Measurements from ENCODE around the gene TTC32.
A peak's percentile ranks its signal among the peaks of the same experiment; 100 is the strongest.

Gene TTC32

GRCh38 chr2:19875280-19875679, 26.5 kb downstream of the TTC32 start:
- Histone ChIP-seq H3K36me3 (ENCODE audit: insufficient read depth, low read length) (peaks cover 3% of the 10 kb centered on the region; the same call in 1 of the 2 replicates), H3K4me1 (ENCODE audit: control insufficient read depth, insufficient read depth, low read length, unreplicated experiment) (no peaks in the 10 kb centered on the region), H3K27me3 (ENCODE audit: insufficient read depth, low read length) (no peaks in the 10 kb centered on the region), H3K79me2 (ENCODE audit: control insufficient read depth, insufficient read depth, low read length, unreplicated experiment) (no peaks in the 10 kb centered on the region), H3K27ac (ENCODE audit: low read depth, low read length) (no peak overlapping the region), H2AFZ (ENCODE audit: low read length, unreplicated experiment) (no peak overlapping the region), H3K4me3 (ENCODE audit: low read depth, low read length) (no peak overlapping the region)

GRCh38 chr2:19874726-19875125, 27.1 kb downstream of the TTC32 start:
- no peaks in the 10 kb centered on the region for H3K79me2 ChIP-seq (ENCODE audit: control insufficient read depth, insufficient read depth, low read length, unreplicated experiment)
- no peak overlapping the region for H2AFZ ChIP-seq (ENCODE audit: low read length, unreplicated experiment)
- no peak overlapping the region for H3K4me3 ChIP-seq (ENCODE audit: low read depth, low read length)
- H3K27ac ChIP-seq (ENCODE audit: low read depth, low read length), result no peak overlapping the region
- no peaks in the 10 kb centered on the region for H3K27me3 ChIP-seq (ENCODE audit: insufficient read depth, low read length)
- no peaks in the 10 kb centered on the region for H3K4me1 ChIP-seq (ENCODE audit: control insufficient read depth, insufficient read depth, low read length, unreplicated experiment)
- H3K36me3 ChIP-seq (ENCODE audit: insufficient read depth, low read length), result peaks cover 3% of the 10 kb centered on the region; the same call in 1 of the 2 replicates

- Histone ChIP-seq H3K4me3 (ENCODE audit: low read depth, low read length) (no peak overlapping the region), H3K4me1 (ENCODE audit: control insufficient read depth, insufficient read depth, low read length, unreplicated experiment) (no peaks in the 10 kb centered on the region), H3K79me2 (ENCODE audit: control insufficient read depth, insufficient read depth, low read length, unreplicated experiment) (no peaks in the 10 kb centered on the region), H3K27me3 (ENCODE audit: insufficient read depth, low read length) (no peaks in the 10 kb centered on the region), H3K27ac (ENCODE audit: low read depth, low read length) (no peak overlapping the region), H2AFZ (ENCODE audit: low read length, unreplicated experiment) (no peak overlapping the region), H3K36me3 (ENCODE audit: insufficient read depth, low read length) (peaks cover 3% of the 10 kb centered on the region; the same call in 1 of the 2 replicates)
Observed at GRCh38 chr2:19873014-19873413, 28.8 kb downstream of the TTC32 start.

GRCh38 chr2:19872302-19872701, 29.5 kb downstream of the TTC32 start:
- H3K27me3 ChIP-seq (ENCODE audit: insufficient read depth, low read length), result no peaks in the 10 kb centered on the region
- H2AFZ ChIP-seq (ENCODE audit: low read length, unreplicated experiment), result no peak overlapping the region
- no peak overlapping the region for H3K27ac ChIP-seq (ENCODE audit: low read depth, low read length)
- peaks cover 3% of the 10 kb centered on the region; the same call in 1 of the 2 replicates for H3K36me3 ChIP-seq (ENCODE audit: insufficient read depth, low read length)
- H3K4me3 ChIP-seq (ENCODE audit: low read depth, low read length), result no peak overlapping the region
- H3K79me2 ChIP-seq (ENCODE audit: control insufficient read depth, insufficient read depth, low read length, unreplicated experiment), result no peaks in the 10 kb centered on the region
- H3K4me1 ChIP-seq (ENCODE audit: control insufficient read depth, insufficient read depth, low read length, unreplicated experiment), result no peaks in the 10 kb centered on the region

- Histone ChIP-seq H3K4me3 (ENCODE audit: low read depth, low read length) (no peak overlapping the region), H3K36me3 (ENCODE audit: insufficient read depth, low read length) (peaks cover 3% of the 10 kb centered on the region; the same call in 1 of the 2 replicates), H3K4me1 (ENCODE audit: control insufficient read depth, insufficient read depth, low read length, unreplicated experiment) (no peaks in the 10 kb centered on the region), H3K79me2 (ENCODE audit: control insufficient read depth, insufficient read depth, low read length, unreplicated experiment) (no peaks in the 10 kb centered on the region), H3K27ac (ENCODE audit: low read depth, low read length) (no peak overlapping the region), H2AFZ (ENCODE audit: low read length, unreplicated experiment) (no peak overlapping the region), H3K27me3 (ENCODE audit: insufficient read depth, low read length) (no peaks in the 10 kb centered on the region)
Observed at GRCh38 chr2:19871836-19872235, 29.9 kb downstream of the TTC32 start.

GRCh38 chr2:19870792-19871191, 31.0 kb downstream of the TTC32 start:
- Histone ChIP-seq H3K4me3 (ENCODE audit: low read depth, low read length) (no peak overlapping the region), H2AFZ (ENCODE audit: low read length, unreplicated experiment) (no peak overlapping the region), H3K4me1 (ENCODE audit: control insufficient read depth, insufficient read depth, low read length, unreplicated experiment) (no peaks in the 10 kb centered on the region), H3K79me2 (ENCODE audit: control insufficient read depth, insufficient read depth, low read length, unreplicated experiment) (no peaks in the 10 kb centered on the region), H3K27ac (ENCODE audit: low read depth, low read length) (no peak overlapping the region), H3K36me3 (ENCODE audit: insufficient read depth, low read length) (no peaks in the 10 kb centered on the region; the same call in 1 of the 2 replicates), H3K27me3 (ENCODE audit: insufficient read depth, low read length) (no peaks in the 10 kb centered on the region)

GRCh38 chr2:19868701-19869580, 32.8 kb downstream of the TTC32 start:
- Histone ChIP-seq H3K27me3 (ENCODE audit: insufficient read depth, low read length) (no peaks in the 10 kb centered on the region), H3K79me2 (ENCODE audit: control insufficient read depth, insufficient read depth, low read length, unreplicated experiment) (no peaks in the 10 kb centered on the region), H3K36me3 (ENCODE audit: insufficient read depth, low read length) (no peaks in the 10 kb centered on the region; the same call in 1 of the 2 replicates), H3K4me1 (ENCODE audit: control insufficient read depth, insufficient read depth, low read length, unreplicated experiment) (no peaks in the 10 kb centered on the region), H3K4me3 (ENCODE audit: low read depth, low read length) (peak overlapping the region; percentile 81), H3K27ac (ENCODE audit: low read depth, low read length) (no peak overlapping the region), H2AFZ (ENCODE audit: low read length, unreplicated experiment) (peak overlapping the region; percentile 90)

- Histone ChIP-seq H2AFZ (ENCODE audit: low read length, unreplicated experiment) (peak overlapping the region; percentile 32), H3K4me3 (ENCODE audit: low read depth, low read length) (peak overlapping the region; percentile 81)
Observed at GRCh38 chr2:19868224-19868623, 33.6 kb downstream of the TTC32 start.

GRCh38 chr2:19866771-19867170, 35.0 kb downstream of the TTC32 start:
- H3K79me2 ChIP-seq (ENCODE audit: control insufficient read depth, insufficient read depth, low read length, unreplicated experiment), result no peaks in the 10 kb centered on the region

More at GRCh38 chr2:19868224-19868623, 33.6 kb downstream of the TTC32 start:
- Histone ChIP-seq H3K79me2 (ENCODE audit: control insufficient read depth, insufficient read depth, low read length, unreplicated experiment) (no peaks in the 10 kb centered on the region), H3K4me1 (ENCODE audit: control insufficient read depth, insufficient read depth, low read length, unreplicated experiment) (no peaks in the 10 kb centered on the region), H3K27me3 (ENCODE audit: insufficient read depth, low read length) (no peaks in the 10 kb centered on the region), H3K27ac (ENCODE audit: low read depth, low read length) (no peak overlapping the region), H3K36me3 (ENCODE audit: insufficient read depth, low read length) (no peaks in the 10 kb centered on the region; the same call in 1 of the 2 replicates)

GRCh38 chr2:19865151-19865550, 36.6 kb downstream of the TTC32 start:
- Histone ChIP-seq H3K36me3 (ENCODE audit: insufficient read depth, low read length) (no peaks in the 10 kb centered on the region; the same call in 1 of the 2 replicates), H3K79me2 (ENCODE audit: control insufficient read depth, insufficient read depth, low read length, unreplicated experiment) (no peaks in the 10 kb centered on the region), H2AFZ (ENCODE audit: low read length, unreplicated experiment) (no peak overlapping the region), H3K4me3 (ENCODE audit: low read depth, low read length) (no peak overlapping the region), H3K4me1 (ENCODE audit: control insufficient read depth, insufficient read depth, low read length, unreplicated experiment) (peaks cover 5% of the 10 kb centered on the region), H3K27me3 (ENCODE audit: insufficient read depth, low read length) (no peaks in the 10 kb centered on the region), H3K27ac (ENCODE audit: low read depth, low read length) (no peak overlapping the region)

More at GRCh38 chr2:19866771-19867170, 35.0 kb downstream of the TTC32 start:
- peaks cover 4% of the 10 kb centered on the region for H3K4me1 ChIP-seq (ENCODE audit: control insufficient read depth, insufficient read depth, low read length, unreplicated experiment)
- H2AFZ ChIP-seq (ENCODE audit: low read length, unreplicated experiment), result no peak overlapping the region
- no peaks in the 10 kb centered on the region for H3K27me3 ChIP-seq (ENCODE audit: insufficient read depth, low read length)
- no peak overlapping the region for H3K4me3 ChIP-seq (ENCODE audit: low read depth, low read length)
- no peaks in the 10 kb centered on the region; the same call in 1 of the 2 replicates for H3K36me3 ChIP-seq (ENCODE audit: insufficient read depth, low read length)
- H3K27ac ChIP-seq (ENCODE audit: low read depth, low read length), result no peak overlapping the region

- Histone ChIP-seq H3K27ac (ENCODE audit: low read depth, low read length) (no peak overlapping the region), H3K4me3 (ENCODE audit: low read depth, low read length) (no peak overlapping the region), H3K36me3 (ENCODE audit: insufficient read depth, low read length) (no peaks in the 10 kb centered on the region), H3K4me1 (ENCODE audit: control insufficient read depth, insufficient read depth, low read length, unreplicated experiment) (peaks cover 5% of the 10 kb centered on the region), H2AFZ (ENCODE audit: low read length, unreplicated experiment) (no peak overlapping the region), H3K27me3 (ENCODE audit: insufficient read depth, low read length) (no peaks in the 10 kb centered on the region), H3K79me2 (ENCODE audit: control insufficient read depth, insufficient read depth, low read length, unreplicated experiment) (no peaks in the 10 kb centered on the region)
Observed at GRCh38 chr2:19864381-19864780, 37.4 kb downstream of the TTC32 start.

Measured in ACC112 (cell line).